GM18951 (cell line): ENCODE results near the gene MED25.

ENCODE experiments used
- POLR2A ChIP-seq: IDR thresholded peaks from 4 replicates; pipeline ENCODE4 v1.6.1; 2011; ENCODE audit warnings: mild to moderate bottlenecking; ENCODE audit not compliant: insufficient read length, insufficient read depth; ENCODE audit errors: extremely low read depth
- in situ Hi-C: fragments of 300-500 bp; cut with MboI; formaldehyde crosslinking; loops from one replicate; pipeline ENCODE4 v1.12.0; 2022; ENCODE audit warnings: low sequenced_read_pairs, mixed read lengths, inconsistent platforms; ENCODE audit not compliant: unreplicated experiment

Gene MED25

DNA sequence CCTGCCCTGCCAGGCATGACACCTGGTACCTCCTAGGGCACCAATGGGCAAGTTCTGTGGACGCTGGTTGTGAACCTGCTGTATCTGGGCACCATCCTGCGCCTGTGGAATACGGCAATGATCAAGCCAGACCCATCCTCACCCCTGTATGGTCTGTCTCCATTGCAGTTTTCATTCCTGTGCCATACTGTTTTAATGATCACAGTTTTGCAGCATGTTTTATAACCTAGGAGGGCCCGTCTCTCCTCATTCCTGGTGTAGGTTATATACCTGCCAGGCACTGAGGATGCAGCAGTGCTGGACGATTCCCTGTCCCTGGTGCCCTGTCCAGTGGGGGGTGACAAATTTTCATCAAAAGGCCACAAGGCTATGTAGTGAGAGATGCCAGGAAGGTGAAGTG lies 65.0 kb downstream of the MED25 start:
- TF ChIP-seq POLR2A: no peak
- in situ Hi-C loops: no loop called here

DNA sequence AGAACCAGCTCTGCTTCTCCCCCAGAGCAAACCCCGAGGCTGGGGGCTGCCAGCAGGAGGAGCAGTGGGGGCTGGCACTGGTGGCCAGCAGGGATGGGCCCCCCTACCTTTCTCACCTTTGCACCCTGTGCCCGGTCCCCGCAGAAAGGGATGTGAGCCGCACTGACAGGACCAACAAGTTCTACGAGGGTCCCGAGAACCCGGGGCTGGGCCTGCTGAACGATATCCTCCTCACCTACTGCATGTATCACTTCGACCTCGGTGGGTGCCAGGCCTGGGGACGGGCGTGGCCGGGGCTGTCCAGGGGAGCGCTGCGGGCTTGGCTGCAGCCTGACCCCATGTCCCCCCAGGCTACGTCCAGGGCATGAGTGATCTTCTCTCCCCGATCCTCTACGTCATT lies 66.0 kb downstream of the MED25 start:
- in situ Hi-C loops: no loop called here

DNA sequence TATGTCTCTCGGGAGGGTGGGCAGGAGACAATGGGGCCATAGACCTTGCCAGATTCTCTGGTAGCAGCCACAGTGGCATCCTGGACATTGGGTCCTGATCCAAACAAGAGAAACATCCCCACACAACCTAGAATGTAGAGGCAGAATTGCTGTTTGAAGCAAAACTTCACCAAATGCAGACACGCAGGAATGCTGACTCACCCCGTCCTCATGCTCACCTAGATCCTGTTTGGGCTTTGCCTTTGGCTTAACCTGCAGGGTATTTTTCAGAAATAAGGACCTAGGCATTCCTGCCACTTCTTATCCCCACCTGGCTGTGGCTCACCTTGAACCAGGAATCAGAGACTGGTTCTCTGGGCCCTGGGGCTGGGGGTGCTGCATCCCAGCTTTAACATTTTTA lies 66.7 kb downstream of the MED25 start:
- TF ChIP-seq POLR2A: no peak
- in situ Hi-C loops: no loop called here

More for the DNA sequence above, 66.0 kb downstream of the MED25 start:
- TF ChIP-seq POLR2A: no peak
